ENCODE results near the gene KRT86. TPM values are rescaled to one million over a fixed set of nuclear protein-coding genes. Genes with fewer than 3 reads are reported as not detected.
"Not testable (repeated sequence)": the region's sequence is repeated elsewhere in the genome, so short reads cannot be mapped to it uniquely, and the experiment has no call there.

KRT86 gene
- total and polyA plus RNA-seq, 2 of the 8 experiments (the other 6 are each of a cell fraction or from before 2014, with no cell fraction given), result 0.12 TPM; not detected in 1

DNA sequence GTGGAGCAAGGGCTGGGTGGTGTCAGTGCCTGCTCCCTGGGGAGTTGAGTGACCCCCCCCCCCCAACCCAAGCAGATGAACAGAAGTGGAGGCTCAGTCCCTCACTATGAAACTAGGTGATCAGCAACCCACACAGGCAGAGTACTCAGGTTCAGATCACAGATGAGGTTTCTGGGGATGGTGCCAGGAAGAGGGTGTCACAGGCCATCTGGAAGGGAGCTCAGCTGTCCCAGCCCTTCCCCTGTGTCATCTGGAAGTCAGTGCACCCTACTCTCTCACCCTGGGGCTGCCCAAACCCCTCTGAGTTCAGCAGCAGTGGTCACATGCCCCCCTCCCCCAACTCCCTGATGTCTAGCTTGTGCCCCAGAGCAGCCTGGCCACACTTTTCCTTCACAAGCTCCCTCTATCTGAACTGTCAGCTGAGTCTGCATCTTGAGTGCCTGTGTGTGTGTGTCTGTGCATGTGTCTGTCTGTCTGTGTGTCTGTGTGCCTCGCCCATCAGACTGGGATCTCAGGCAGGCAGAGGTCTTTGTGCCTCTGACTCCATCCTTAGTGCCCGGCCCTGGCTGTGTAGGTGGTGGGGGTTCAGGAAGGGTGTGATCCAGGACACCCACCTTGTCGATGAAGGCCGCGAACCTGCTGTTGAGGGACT is 16.2 kb downstream of the KRT86 start:
- H3K36me3 ChIP-seq (ENCODE audit: control insufficient read depth in 2 of 4, insufficient read depth in 4 of 4, low read length in 3 of 4); H3K9ac ChIP-seq (replicated peaks in 1 of 4; ENCODE audit: extremely low read depth in 1 of 4, low read depth in 3 of 4, low read length in 3 of 4); DNase-seq (ENCODE audit: low read depth in 1 of 2, low spot score in 2 of 2); H4K20me1 ChIP-seq (replicated peaks in 1 of 2; ENCODE audit: control insufficient read depth in 1 of 2, insufficient read depth in 2 of 2, low read length in 2 of 2); H2BK120ac ChIP-seq (replicated peaks; ENCODE audit: low read depth, low read length); H3K23ac ChIP-seq (ENCODE audit: insufficient read length); H3K4me1 ChIP-seq (replicated peaks in 1 of 4; ENCODE audit: control insufficient read depth in 3 of 4, insufficient read depth in 4 of 4, low read length in 3 of 4); H4K8ac ChIP-seq (ENCODE audit: extremely low read depth, insufficient read depth, low read length); H2AFZ ChIP-seq (ENCODE audit: low read length); H3K79me1 ChIP-seq (ENCODE audit: low read depth, low read length); H4K5ac ChIP-seq (ENCODE audit: insufficient read length, low read depth, low read length); H2BK15ac ChIP-seq (ENCODE audit: low read length); H3K4me3 ChIP-seq (ENCODE audit: extremely low read depth in 1 of 4, insufficient read depth in 2 of 4, low read depth in 3 of 4, low read length in 4 of 4); H3K79me2 ChIP-seq (ENCODE audit: control insufficient read depth in 1 of 2, insufficient read depth in 2 of 2, low read length in 2 of 2); H2AK5ac ChIP-seq (ENCODE audit: low read depth, low read length); H3K23me2 ChIP-seq (ENCODE audit: low read depth, low read length); H2BK12ac ChIP-seq (ENCODE audit: low read depth, low read length); H2BK5ac ChIP-seq (ENCODE audit: low read depth, low read length); H4K91ac ChIP-seq (replicated peaks; ENCODE audit: insufficient read length, low read length); FAIRE-seq; H3K4ac ChIP-seq (replicated peaks; ENCODE audit: insufficient read length, low read depth, low read length); H3K18ac ChIP-seq (ENCODE audit: extremely low read depth, low read length); POLR2A ChIA-PET (ENCODE audit: partially characterized antibody); H3K27me3 ChIP-seq (replicated peaks in 1 of 4; ENCODE audit: control insufficient read depth in 3 of 4, extremely low read depth in 1 of 4, insufficient read depth in 3 of 4, low read length in 3 of 4); H2BK20ac ChIP-seq (ENCODE audit: low read length); CTCF ChIA-PET (ENCODE audit: partially characterized antibody); H3K56ac ChIP-seq (replicated peaks; ENCODE audit: insufficient read length, low read depth, low read length); H3K9me3 ChIP-seq (ENCODE audit: insufficient read depth in 2 of 2, low read depth in 1 of 2, low read length in 1 of 2); H3K4me2 ChIP-seq (ENCODE audit: insufficient read depth in 1 of 2, low read depth in 2 of 2, low read length in 2 of 2); H3K14ac ChIP-seq (ENCODE audit: insufficient read length); H3K27ac ChIP-seq (ENCODE audit: low read depth, low read length): not testable (repeated sequence)
- WGBS, 2 experiments (ENCODE audit: extremely low coverage in 1 of 2, insufficient coverage in 1 of 2, insufficient read length in 1 of 2, insufficient replicate concordance in 2 of 2, low coverage in 1 of 2, low lambda C conversion rate in 2 of 2, missing lambda C conversion rate in 1 of 2), result no CpG with 5 or more reads among the region's 5 CpGs
